ENCODE results near the gene NRP2.

The NRP2 gene

DNA sequence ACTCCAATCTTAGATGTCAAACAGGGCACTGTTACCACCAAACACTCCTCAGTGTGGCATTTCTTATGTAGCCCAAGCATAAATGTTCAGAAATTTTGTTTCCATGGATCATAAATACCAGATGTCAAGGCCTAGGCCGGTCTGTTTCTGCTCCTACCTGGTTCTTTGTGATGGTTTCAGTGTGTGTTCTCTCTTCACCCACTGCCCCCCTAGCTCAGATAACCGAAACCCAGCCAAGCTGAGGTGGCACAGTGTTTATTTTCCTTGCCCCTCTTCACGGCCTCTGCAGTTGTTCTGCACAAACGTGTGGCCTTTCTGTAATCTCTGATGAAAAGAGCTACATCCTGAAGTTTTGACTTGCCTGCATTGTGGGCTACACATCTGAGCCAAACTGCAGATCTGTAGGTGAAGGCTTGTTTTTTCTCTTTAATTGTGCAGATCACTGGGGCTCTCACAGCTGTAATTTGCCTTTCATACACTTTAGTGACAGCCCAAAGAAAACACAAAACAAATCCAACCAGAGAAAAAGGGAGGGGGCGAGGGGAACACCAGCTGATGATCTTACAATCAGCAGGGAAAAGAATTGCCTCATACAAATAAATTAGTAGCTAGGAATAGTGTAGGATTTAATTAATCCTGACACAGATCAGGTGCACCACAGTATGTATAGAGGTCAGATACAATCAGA lies 99.1 kb downstream of the NRP2 start:
- DNase-seq = no peak

DNA sequence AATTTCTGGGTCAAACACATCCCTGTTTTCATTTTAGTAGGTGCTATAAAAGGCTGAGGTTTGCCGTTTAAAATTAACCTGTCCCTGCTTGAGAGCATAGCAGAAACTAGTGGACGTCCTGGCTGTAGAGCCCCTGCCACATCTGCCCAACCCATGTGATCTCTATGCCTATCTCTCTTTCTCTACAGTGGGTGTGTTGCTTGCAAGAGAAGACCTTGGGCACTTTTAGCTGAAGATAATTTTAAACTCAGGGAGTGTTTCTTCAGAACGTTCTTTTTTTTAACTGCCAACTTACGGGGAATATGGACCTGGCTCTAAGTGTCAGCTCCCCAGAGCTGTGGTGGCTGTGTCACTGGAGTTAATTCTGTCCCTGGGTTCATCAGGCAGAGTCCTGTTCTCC lies 100.6 kb downstream of the NRP2 start:
- DNase-seq = no peak

DNA sequence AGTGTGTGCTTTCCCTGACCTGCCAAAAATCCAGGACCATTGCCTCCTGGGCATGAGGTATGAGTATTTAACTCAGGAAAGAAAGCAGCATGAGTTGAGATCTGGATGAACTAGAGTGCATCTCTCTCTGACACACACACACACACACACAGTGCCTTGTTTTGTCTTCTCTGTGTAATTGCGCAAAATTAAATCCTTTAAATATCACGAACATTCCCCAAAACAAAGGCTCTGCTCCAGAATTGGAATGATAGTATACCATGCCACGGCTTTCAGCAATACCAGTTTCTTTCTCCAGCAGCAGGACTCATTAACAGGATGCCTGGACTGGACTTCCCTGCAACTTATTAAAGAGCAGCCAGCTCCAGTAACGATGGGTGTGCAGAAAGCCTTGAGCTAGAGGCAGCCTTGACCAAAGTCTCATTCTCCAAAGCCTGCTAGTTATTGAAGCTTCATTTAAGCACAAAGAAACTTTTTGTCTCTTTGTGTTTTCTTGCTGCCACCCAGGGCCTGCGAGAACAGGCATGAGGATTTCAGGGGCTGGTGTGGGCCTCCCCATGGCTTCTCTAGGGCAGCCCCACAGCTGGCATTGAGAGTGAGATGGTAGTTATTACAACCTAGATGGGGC lies 101.7 kb downstream of the NRP2 start:
- no peak for DNase-seq

DNA sequence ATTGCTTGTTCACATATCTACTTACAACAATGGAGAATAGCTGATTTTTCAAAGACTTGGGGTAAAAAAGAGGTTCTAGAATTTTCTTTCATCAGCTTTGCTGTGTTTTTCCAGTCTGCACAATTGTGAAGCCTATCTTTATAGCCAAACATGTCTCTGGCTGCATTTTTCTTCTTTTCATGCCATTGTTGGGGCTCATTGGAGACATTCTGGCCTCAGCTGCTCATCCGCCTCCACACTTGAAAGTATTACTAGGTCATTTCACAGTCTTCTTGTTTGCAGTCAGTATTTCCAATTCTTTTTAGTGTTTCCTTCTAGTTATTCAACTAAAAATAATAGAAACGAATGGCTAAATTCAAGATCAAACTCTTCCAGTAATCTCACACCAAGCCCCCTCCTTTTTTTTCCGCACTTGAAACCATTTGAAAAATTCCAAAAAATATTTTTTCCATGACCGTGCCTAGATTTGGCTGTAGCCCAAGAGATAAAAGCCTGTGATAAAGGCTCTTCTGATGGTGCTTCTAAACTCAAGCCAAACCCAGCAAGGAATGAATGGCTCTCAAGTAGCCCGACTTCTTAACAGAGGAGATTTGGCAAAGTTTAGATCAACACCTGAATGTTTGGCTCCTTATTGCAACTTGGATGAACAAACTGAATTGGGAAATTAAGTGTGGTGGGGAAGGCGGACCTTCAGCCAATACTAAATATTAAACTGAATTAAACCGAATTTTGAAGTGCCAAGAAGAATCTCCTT lies 103.4 kb downstream of the NRP2 start:
- no peak for DNase-seq

DNA sequence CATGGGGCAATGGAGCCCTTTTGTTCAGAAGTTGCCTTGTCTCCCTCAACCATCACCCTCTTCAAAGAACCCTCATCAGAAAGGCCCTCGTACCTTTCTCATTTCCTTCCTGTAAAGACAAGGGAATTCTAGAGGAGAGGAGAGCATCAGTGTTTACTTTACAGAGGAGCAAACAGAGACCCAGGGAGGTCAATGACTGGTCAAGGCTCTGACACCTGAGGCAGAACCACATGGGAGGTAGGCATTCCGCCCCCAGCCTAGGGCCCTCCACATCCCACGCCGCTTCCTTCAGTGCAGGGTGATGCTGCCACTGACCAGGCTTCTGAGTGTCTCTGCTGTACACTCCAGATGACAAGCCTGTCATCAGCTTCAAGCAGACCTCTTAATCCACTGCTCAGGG lies 104.7 kb downstream of the NRP2 start:
- DNase-seq = no peak

DNA sequence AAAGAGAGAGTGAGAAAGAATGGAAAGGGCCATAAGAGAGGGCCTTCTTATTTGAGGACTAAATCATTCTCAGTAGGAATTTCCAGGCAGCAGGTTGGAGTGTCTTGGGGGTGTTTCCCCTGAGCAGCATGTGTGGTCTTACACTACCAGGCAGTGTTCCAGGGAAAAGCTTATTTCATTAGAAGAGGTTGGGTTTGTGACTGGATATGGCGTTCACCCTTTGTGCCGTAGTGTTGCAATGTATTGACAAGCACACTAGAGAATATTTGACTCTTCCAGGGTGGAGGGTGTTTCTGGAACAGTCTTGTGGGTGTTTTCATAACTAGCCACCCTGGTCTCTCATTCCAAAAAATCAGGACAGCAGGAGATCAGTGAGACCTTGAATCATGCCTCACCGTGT lies 105.5 kb downstream of the NRP2 start:
- DNase-seq = no peak

DNA sequence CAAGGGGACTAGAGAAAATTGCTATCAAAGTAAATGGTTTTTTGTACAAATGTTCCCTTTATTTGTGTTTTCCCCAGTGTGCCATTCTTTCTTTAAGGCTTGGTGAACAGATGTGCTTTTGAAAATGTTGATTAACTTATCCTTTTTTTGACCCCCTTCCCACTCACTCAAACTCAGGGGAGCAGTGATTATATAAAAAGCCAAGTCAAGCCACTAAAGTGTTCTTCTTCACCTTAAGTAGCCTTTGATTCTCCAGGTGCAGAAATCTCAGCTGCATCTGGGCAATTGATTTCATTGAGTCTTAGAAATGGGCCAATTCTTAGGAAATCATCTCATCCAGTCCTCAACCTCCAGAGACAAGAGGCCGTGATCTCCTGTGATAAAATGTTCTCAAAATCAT lies 107.6 kb downstream of the NRP2 start:
- no peak for DNase-seq

DNA sequence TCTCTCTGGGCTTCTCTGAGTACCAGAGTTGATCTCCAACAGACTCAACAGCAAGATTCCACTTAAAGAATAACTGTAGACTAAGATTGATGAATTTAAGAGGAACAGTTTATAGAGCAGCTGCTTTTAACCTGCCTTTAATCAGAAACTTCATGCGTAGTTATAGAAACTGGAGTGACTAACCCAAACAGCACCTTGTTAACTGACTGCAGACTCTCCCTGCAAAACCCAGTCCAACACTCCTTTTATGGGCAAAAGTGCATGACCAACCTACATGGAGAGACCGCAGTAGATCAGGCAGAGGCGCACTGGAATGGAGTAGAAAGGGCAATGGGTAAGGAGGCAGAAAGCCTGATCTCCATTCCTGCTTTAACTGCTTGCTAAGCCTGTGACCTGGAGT lies 110.6 kb downstream of the NRP2 start:
- DNase-seq = no peak

DNA sequence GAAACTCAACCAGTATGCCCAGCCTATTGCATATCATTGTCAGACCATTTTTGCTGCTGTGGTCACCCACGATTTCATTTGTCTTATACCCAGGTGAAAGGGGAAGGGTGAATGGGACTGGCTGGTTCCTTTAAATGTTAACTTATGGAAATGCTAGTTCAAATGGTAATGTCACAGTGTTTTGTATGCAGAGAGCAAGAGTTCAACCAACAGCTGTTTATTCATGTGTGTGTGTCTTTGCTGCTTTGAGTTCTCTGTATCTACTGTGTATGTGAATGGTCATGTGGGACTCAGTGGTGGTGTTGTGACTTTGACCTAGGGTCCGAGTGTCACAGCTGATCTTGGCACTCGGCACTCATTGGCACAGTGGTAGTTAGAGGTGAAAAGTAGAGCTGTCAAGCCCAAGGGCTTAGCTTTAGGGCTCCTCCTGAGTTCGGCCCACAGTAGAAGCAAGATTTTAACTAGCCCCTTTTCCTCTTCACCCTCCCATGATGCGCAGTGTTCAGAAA lies 114.6 kb downstream of the NRP2 start:
- DNase-seq = no peak

DNA sequence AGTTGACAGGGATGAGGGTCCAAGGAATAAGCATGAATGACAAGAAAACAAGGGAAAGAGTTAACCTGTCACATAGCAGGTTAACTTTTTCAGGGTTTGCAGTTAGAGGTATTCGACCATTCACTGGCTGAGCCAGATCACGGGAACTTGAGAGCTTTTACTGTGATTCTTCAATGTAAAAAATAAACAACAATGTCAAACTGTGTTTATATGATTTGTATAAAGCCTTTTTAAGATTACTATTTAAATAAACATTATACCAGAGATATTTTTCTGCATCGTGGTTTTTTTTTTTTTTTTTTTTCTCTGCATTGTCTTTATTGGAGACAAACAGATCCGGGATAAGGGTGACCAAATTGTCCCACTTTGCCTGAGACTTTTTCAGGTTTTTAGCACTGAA lies 115.6 kb downstream of the NRP2 start:
- no peak for DNase-seq

DNA sequence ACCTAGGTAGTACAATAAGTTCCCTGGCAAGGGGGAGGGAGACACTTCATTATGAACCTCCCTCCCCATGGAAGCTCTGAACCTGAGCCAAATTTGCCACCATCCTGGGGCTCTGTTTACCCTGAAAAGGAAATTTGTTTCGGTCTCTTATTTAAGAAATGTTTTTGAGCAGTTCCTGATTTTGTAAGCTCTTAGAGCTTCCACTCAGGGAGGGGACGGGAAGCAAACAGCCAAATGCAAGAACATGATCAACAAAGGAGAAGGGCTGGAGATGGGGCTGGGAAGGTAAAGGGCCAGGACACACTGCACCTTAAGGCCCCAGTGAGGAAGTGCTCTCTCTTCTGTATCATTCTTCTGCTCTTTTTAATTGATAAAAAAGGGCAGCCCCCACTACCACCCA lies 117.9 kb downstream of the NRP2 start:
- no peak for DNase-seq

DNA sequence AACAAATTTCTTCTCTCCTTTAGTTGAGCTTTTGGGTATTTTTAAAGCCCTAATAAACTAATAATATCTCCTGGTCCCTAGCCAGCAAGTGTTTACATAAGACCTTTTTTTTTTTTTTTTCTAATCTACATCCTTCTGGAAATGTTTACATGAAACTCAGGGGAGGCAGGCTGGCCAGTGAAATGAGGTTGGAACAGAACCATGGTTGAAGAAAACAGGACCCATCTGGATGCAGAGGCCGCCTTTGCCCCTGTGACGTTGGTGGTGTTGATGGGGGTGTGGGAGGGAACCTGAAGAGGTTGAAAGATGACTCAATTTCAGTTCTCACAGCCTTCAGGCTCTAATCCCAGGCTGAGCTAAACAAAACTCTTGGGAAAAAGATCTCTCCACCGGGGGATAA lies 118.5 kb downstream of the NRP2 start:
- no peak for DNase-seq

DNA sequence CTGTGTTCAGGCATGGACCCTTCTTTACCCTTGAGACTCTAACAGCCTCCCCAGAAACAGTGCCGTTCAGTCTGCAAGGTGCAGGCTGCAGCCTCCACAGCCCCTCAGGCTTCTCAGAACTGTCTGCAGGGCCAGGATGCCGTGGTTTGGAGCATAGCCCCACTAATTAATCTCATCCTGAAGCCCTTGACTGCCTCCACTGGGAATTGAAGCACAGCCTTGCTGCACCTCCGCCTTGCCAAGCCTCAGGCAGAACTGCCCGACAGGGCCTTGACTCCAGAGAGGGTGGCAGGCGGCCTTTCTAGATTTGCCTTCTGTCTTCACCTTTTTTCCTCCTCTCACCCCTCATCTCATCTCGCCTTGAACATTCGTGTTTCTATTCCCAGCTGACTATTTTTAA lies 119.8 kb downstream of the NRP2 start:
- no peak for DNase-seq

DNA sequence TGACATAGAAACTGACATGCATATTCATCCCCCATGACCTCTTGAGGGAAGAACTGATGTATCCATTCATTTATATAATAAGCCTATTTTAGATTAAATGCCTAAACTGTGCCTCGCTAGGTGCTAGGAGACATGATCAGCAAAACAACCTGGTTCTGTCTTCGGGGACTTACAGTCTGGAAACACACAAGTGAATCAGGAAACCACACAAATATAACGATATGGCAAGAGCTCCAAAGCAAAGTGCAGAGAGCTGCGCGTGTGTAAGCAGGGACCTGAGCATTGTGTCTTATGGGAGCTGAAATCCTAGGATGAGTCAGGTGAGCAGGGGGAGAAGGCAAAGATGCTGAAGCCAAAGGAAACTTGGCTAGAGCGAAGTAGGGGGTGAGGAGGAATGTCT lies 120.6 kb downstream of the NRP2 start:
- DNase-seq = no peak

DNA sequence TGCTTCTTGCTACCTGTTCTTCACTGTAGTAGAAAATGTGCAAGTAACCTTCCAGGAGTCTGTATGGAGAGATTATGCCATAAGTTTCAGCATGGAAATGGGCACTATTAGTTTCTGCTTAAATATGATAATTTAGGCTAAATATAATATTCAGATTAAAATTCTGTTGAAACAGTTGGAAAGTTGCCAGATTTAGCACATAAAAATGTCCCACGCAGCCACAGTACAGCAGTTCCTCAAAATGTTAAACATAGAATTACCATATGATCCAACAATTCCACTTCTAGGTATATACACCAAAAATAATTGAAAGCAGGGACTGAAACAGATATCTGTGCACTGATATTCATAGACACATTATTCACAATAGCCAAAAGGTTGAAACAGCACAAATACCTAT lies 121.2 kb downstream of the NRP2 start:
- no peak for DNase-seq

DNA sequence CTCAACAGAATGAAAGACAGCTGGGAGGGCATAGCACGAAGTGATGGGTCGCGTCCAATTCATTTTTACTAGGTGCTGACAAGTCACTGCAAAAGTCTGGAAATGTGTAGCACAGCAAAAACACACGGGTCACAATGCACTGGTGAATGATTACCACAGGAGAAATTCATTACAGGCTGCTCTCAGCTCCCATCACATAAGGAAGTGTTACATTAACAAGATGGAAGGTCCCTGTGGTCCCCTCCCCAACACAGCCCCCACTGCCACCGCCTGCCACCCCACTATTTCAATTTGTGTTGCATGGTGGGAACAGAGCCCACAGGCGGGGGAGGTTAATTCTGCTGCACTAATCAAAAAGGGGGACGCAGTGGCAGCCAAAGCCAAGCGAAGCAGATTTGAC lies 122.8 kb downstream of the NRP2 start:
- no peak for DNase-seq

DNA sequence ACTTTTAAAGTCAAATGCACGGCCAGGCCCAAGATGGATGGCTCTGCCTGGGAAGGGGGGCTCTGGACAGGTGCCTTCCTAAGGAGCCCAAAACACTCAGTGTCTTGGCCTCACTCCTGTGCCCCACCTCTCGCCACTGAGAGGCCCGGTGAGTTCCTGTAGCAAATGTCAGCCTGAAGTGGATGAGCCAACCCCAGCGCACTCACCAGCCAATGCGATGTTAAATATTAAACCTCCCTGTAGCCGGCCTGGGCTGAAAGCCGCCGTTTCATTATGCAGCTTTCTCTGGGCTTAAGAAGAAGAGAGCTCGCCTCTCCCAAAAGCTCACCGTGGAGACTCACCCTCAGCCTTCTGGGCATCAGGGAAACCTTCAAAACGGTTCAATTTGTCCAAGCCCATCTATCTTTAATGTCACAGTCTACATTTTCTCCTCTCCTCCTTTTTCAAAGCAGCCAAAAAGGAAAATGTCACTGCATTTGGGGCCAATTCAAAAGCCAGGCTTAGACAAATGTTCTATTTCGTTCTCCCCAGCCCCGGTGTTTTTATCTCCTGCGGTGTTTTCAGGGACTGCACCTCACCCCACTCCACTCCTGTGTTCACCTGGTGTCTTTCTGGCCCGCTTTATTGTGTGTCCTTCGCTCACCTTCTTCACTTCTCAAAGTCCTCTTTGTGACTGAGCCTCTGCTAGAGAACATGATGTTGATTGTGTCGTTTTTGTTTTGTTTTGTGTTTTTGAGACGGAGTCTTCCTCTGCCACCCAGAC lies 124.0 kb downstream of the NRP2 start:
- no peak for DNase-seq

DNA sequence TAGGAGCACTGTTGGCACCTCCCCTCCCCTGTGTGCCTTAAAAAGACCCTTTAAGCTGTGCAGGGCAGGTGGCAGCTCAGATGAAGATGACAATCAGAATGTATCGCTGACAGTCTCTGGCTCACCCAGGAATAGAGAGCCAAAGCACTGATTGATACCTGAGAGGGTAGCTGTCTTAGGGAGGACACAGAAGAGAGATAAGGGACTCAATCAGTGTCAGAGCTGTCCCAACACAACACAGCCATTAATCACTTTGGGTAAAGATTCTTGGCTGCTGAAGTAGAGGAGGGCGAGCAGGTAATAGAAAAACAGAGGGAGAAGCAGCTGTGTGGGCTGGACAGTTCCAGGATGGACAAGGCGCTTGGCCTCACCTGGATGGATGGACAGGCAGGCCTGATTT lies 124.9 kb downstream of the NRP2 start:
- no peak for DNase-seq

DNA sequence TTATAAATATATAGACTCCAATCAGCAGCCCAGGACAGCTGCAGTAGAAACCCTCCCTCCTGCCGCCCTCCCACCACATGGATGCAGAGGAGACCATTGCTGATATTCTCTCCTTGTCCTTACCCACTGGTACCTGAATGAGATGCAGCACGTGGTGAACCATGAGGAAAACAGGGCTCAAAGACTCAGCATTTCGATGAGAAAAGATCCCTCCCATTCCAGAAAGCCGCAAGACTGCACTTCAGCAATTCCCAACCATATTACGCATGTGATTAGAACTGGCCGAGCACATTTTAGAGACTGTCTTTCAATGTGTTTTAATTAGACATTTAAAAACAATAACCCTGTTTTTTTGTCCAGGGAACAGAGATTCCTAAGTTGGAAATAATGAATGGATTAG lies 125.5 kb downstream of the NRP2 start:
- no peak for DNase-seq

DNA sequence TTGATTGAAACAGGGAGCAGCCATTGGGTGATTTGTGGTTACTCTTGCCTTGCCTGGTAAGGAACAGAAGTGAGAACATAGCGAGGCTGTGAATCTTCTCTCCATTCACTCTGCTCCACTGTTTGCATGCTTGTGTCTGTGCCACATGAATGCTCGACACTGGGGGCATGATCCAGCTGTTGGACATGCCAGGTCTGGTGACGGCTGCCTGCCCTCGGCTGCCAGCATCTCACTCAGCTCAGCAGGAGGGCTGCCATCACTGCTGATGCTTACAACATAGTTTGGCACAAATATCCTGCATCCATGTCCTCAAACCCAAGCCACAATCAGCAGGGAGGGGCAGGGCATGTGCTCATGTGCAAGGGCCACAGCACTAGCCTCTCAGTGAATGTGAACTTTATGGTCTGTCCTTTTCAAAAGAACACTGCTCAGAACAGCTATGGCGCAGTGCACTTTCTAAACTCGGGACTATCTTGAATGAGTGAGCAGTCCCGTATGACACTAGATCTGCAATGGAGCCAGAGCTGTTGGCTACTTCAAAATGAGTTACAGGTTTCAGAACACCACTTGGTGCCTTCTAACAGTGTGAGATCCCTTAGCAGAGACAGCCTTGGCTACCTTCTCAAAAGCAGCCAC lies 126.3 kb downstream of the NRP2 start:
- no peak for DNase-seq

DNA sequence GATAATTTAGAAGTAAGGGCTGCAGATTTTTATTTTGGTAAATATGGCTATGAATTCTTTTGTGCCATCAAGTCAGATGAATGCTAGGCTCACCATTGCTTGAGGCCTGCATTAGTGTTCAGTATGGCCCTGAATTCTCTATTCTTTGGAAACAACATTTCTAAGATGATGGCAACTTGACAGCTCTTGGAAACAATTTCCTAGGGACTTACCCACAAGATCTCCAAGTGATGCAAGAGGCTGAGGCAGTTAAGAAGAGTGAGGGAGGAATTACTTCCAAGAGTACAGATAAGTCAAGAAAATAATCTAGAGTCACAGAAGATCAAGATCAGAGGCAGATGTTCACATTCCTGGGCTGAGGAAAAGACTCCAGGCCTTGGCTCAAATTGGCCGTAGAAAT lies 129.1 kb downstream of the NRP2 start:
- DNase-seq = no peak

DNA sequence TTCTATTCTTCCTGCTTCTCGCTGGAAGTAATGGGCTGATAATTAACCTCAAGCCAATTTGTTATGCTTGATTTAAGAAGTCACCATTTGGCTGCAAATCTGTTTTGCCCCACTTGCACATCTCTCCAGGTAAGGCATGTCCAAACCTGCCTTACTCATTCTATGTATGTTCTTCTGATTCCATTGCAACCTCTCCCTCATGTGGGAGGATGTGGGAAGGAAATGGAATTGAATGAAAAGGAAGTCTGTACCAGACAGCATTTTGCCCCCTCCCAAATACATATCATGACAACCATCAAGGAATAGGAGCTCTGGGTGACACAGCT lies 131.7 kb downstream of the NRP2 start:
- no peak for DNase-seq

DNA sequence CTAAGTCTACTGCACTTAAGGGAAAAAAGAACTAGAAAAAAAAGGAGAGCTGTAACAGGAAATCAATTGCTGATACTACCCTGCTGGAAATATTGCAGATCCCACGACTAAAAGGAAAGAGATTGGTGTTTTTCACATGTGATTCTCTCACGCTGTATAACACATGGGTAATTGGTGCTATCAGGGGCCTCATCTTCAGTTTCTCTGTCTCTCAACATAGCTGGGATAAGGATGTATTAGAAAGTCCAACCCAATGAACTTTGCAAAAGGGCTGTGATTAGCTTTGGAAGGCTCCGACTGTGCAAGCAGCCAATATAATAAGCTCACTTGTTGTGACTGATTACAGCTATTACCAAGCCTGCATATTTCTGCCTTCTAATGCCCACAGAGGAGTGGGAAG lies 133.4 kb downstream of the NRP2 start:
- DNase-seq = no peak

Data from hippocampal formation (tissue), 2 donors.